CD14-positive monocyte (primary cell): ENCODE measurements around the gene RNF220. TPM values are rescaled to one million over a fixed set of nuclear protein-coding genes. Genes with fewer than 3 reads are reported as not detected.

ENCODE experiments used
- DNase-seq, 3 donors: peaks; one replicate each; pipeline ENCODE4 v3.0.0-alpha.2; 2011 to 2022
- H2AFZ ChIP-seq: 2 replicates; pipeline ENCODE4 v1.6.0; 2012; ENCODE audit warnings: mild to moderate bottlenecking, low read depth, low read length, inconsistent platforms; ENCODE audit not compliant: insufficient read depth, poor library complexity, severe bottlenecking
- H3K27ac ChIP-seq, 2 donors: 1 replicate in 1 of 2; 2 replicates in 1 of 2; pipeline ENCODE4 v1.5.1; 2012 to 2013; ENCODE audit warnings: low read length in 2 of 2, control low read depth in 1 of 2, inconsistent platforms in 1 of 2, low read depth in 1 of 2, mild to moderate bottlenecking in 1 of 2
- H3K27me3 ChIP-seq, 2 donors: one replicate each; pipeline versions ENCODE4 v1.6.0 to v1.6.1; 2011 to 2013; ENCODE audit warnings: low read length in 2 of 2; ENCODE audit not compliant: control insufficient read depth in 2 of 2, insufficient read depth in 2 of 2
- H3K36me3 ChIP-seq, 2 donors: replicated peaks in 1 of 2; 1 replicate in 1 of 2; 2 replicates in 1 of 2; pipeline versions ENCODE4 v1.5.1 to v1.6.1; 2012 to 2013; ENCODE audit warnings: low read length in 2 of 2, control low read depth in 1 of 2, inconsistent platforms in 1 of 2, mild to moderate bottlenecking in 1 of 2; ENCODE audit not compliant: insufficient read depth in 2 of 2, control insufficient read depth in 1 of 2
- H3K4me1 ChIP-seq, 2 donors: 1 replicate in 1 of 2; 2 replicates in 1 of 2; pipeline versions ENCODE4 v1.5.1 to v1.6.1; 2012 to 2013; ENCODE audit warnings: low read length in 2 of 2, control low read depth in 1 of 2, inconsistent platforms in 1 of 2, mild to moderate bottlenecking in 1 of 2, moderate library complexity in 1 of 2; ENCODE audit not compliant: insufficient read depth in 2 of 2, control insufficient read depth in 1 of 2
- H3K4me2 ChIP-seq: replicated peaks from 2 replicates; pipeline ENCODE3; 2012; ENCODE audit warnings: low read length, moderate library complexity, mild to moderate bottlenecking; ENCODE audit not compliant: poor library complexity, severe bottlenecking; ENCODE audit errors: extremely low read depth
- H3K4me3 ChIP-seq, 3 experiments: fragments of 200-600 bp in 1 of 3; sonication (generic) in 1 of 3; replicated peaks in 1 of 3; 1 replicate in 2 of 3; 2 replicates in 1 of 3; pipeline ENCODE4 v1.5.1; 2011 to 2013; ENCODE audit warnings: low read length in 3 of 3, mild to moderate bottlenecking in 3 of 3, control low read depth in 2 of 3, low read depth in 2 of 3, inconsistent platforms in 1 of 3, moderate library complexity in 1 of 3
- H3K79me2 ChIP-seq: 2 replicates; pipeline ENCODE4 v1.6.0; 2012; ENCODE audit warnings: mild to moderate bottlenecking, control low read depth, inconsistent platforms, low read length, moderate library complexity; ENCODE audit not compliant: insufficient read depth
- H3K9ac ChIP-seq: 2 replicates; pipeline ENCODE4 v1.6.0; 2017; ENCODE audit warnings: low read length, mild to moderate bottlenecking; ENCODE audit not compliant: insufficient read depth, poor library complexity, severe bottlenecking
- H3K9me3 ChIP-seq, 2 donors: replicated peaks in 1 of 2; 1 replicate in 1 of 2; 2 replicates in 1 of 2; pipeline versions ENCODE4 v1.5.1 to v1.6.1; 2012 to 2013; ENCODE audit warnings: low read length in 2 of 2, control low read depth in 1 of 2; ENCODE audit not compliant: control insufficient read depth in 1 of 2, insufficient read depth in 1 of 2
- H4K20me1 ChIP-seq: 2 replicates; pipeline ENCODE4 v1.6.0; 2012; ENCODE audit warnings: mild to moderate bottlenecking, low read length, control low read depth, moderate library complexity; ENCODE audit not compliant: insufficient read depth
- H3K27ac Mint-ChIP-seq, 7 donors: one replicate each; pipeline ENCODE4 v1.8.0; 2020; ENCODE audit warnings: mild to moderate bottlenecking in 7 of 7, mixed read lengths in 7 of 7, moderate library complexity in 6 of 7, inconsistent platforms in 2 of 7
- H3K27me3 Mint-ChIP-seq, 3 donors: one replicate each; pipeline ENCODE4 v1.8.0; 2021 to 2022; ENCODE audit warnings: low read depth in 3 of 3, mild to moderate bottlenecking in 3 of 3, mixed read lengths in 3 of 3, moderate library complexity in 3 of 3, inconsistent platforms in 1 of 3
- H3K36me3 Mint-ChIP-seq, 2 donors: one replicate each; pipeline ENCODE4 v1.8.0; 2020; ENCODE audit warnings: mixed read lengths in 2 of 2, inconsistent platforms in 1 of 2, mild to moderate bottlenecking in 1 of 2
- H3K4me1 Mint-ChIP-seq: one replicate; pipeline ENCODE4 v1.8.0; 2020; ENCODE audit warnings: mild to moderate bottlenecking, mixed read lengths
- H3K4me3 Mint-ChIP-seq, 2 donors: one replicate each; pipeline ENCODE4 v1.8.0; 2020; ENCODE audit warnings: mild to moderate bottlenecking in 2 of 2, mixed read lengths in 2 of 2, moderate library complexity in 1 of 2
- H3K9me3 Mint-ChIP-seq, 7 donors: one replicate each; pipeline ENCODE4 v1.8.0; 2020 to 2022; ENCODE audit warnings: mixed read lengths in 7 of 7, mild to moderate bottlenecking in 6 of 7, moderate library complexity in 6 of 7, inconsistent platforms in 2 of 7
- WGBS: methylation state at CpG from one replicate; pipeline ENCODE4 v1.1.5; 2013; ENCODE audit warnings: missing lambda C conversion rate; ENCODE audit not compliant: insufficient coverage; 5-methylcytosine and 5-hydroxymethylcytosine counted together
- intact Hi-C, 2 donors: fragments of 100-400 bp; cut with micrococcal nuclease; formaldehyde crosslinking; loops; one replicate each; pipeline versions ENCODE4 v1.15.0 to v1.15.1; 2023
- polyA plus RNA-seq, 3 donors: library from polyadenylated mRNA; depleted of rRNA in 1 of 3; unstranded in 2 of 3; stranded (reverse) in 1 of 3; fragments of 300-500 nt in 2 of 3; fragments of >200 nt in 1 of 3; fragmentation: Illumina TruSeq in 2 of 3; gene quantifications; 1 replicate in 2 of 3; 2 replicates in 1 of 3; pipeline ENCODE4 v1.2.3, GENCODE V29; 2012 to 2021
- TF ChIP-seq, protein P1 (sequence below): fragments of 200-600 bp; IDR thresholded peaks from one replicate; pipeline ENCODE4 v1.8.0; 2022; ENCODE audit warnings: antibody characterized with exemption, mild to moderate bottlenecking

RNF220 gene
- polyA plus RNA-seq, 3 donors = 39.4 to 133 (median 49.4) TPM

DNA sequence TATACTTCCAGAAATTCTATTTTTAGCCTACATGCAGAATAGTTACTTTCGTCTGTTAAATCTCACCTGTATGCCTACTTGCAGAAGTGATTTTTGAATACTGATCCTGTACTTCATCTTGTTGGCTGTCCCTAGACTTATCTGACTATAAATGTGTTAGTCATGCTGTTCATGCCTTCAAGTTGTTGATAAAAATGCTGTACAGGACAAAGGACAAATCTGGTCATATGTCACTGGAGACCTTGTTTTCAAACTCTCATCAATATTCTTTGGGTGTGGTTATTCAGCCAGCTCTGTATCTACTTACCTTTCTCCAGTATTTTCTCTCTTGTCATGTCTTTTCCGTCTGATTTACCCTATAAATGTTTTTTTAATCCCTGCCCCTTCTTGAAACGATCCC is 132.9 kb downstream of the RNF220 start:
- H3K4me1 Mint-ChIP-seq = peaks cover 5% of the 10 kb centered on the region
- intact Hi-C loops = no loop called here
- no peak overlapping the region for H3K27ac Mint-ChIP-seq
- H3K27me3 Mint-ChIP-seq = peaks cover 0 to 3% (median 0%) of the 10 kb centered on the region in 3 donors
- Histone ChIP-seq H3K4me2 (no peak overlapping the region), H3K9ac (no peak overlapping the region), H3K4me3 (no peak overlapping the region), H4K20me1 (no peaks in the 10 kb centered on the region), H3K79me2 (no peaks in the 10 kb centered on the region), H3K9me3 (no peaks in the 10 kb centered on the region), H3K27ac (no peak overlapping the region), H3K27me3 (no peaks in the 10 kb centered on the region), H2AFZ (no peak overlapping the region), H3K4me1 (peaks cover 7% of the 10 kb centered on the region in 2 donors), H3K36me3 (no peaks in the 10 kb centered on the region)
- no peak for DNase-seq
- H3K36me3 Mint-ChIP-seq = no peaks in the 10 kb centered on the region
- H3K9me3 Mint-ChIP-seq = peaks cover 0 to 2% (median 0%) of the 10 kb centered on the region in 7 donors
- 100% methylated on average over 1 of the region's 3 CpGs for WGBS
- TF ChIP-seq, protein P1, sequence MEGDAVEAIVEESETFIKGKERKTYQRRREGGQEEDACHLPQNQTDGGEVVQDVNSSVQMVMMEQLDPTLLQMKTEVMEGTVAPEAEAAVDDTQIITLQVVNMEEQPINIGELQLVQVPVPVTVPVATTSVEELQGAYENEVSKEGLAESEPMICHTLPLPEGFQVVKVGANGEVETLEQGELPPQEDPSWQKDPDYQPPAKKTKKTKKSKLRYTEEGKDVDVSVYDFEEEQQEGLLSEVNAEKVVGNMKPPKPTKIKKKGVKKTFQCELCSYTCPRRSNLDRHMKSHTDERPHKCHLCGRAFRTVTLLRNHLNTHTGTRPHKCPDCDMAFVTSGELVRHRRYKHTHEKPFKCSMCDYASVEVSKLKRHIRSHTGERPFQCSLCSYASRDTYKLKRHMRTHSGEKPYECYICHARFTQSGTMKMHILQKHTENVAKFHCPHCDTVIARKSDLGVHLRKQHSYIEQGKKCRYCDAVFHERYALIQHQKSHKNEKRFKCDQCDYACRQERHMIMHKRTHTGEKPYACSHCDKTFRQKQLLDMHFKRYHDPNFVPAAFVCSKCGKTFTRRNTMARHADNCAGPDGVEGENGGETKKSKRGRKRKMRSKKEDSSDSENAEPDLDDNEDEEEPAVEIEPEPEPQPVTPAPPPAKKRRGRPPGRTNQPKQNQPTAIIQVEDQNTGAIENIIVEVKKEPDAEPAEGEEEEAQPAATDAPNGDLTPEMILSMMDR = no peak
- no peak overlapping the region for H3K4me3 Mint-ChIP-seq

DNA sequence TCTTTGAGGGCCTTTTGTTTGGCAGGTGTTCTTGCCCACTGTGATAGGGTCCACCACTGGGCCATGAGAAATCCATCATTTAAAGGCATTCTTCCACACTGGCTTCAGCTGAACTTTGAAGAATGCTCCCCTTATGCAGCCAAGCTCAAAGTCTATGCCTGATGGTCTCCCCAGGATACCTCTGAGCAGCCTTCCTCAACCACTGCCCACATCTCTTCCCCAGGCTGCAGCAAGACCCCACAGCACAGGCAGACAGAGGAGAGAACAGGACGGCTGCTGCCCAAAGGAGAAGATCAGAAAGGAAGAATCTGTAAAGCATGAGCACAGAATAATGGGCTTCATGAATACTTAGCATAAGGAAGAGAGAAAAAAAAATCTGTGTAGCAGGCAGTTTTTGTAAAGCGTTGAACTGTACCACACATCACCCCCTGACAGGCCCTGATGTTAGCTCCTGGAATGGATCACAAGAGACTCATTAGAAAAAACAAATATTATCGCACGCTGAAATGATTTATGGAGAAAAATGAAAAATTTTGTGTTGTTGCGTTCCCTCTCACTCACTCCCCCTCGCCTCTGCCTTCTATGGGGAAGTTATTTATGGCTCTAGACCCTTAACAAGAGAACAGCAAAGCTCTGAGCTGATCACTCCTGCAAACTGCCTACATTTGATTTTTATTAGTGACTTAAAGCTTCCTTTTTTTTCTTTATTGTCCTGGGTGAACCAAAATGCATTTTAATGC is 135.1 kb downstream of the RNF220 start:
- Mint-ChIP-seq H3K9me3 (peaks cover 0 to 2% (median 0%) of the 10 kb centered on the region in 7 donors), H3K4me1 (peaks cover 15% of the 10 kb centered on the region), H3K27ac (no peak overlapping the region), H3K36me3 (no peaks in the 10 kb centered on the region), H3K4me3 (no peak overlapping the region), H3K27me3 (peaks cover 0 to 4% (median 0%) of the 10 kb centered on the region in 3 donors)
- no peak overlapping the region for H3K4me2 ChIP-seq
- no peak for DNase-seq
- H3K27me3 ChIP-seq = no peaks in the 10 kb centered on the region
- WGBS = 83% methylated on average over 1 of the region's 6 CpGs
- no peaks in the 10 kb centered on the region for H4K20me1 ChIP-seq
- TF ChIP-seq, protein P1 = no peak
- H3K27ac ChIP-seq = no peak overlapping the region
- peaks cover 16 to 18% of the 10 kb centered on the region in 2 donors for H3K4me1 ChIP-seq
- no peak overlapping the region for H3K4me3 ChIP-seq
- H3K9me3 ChIP-seq = no peaks in the 10 kb centered on the region
- H3K9ac ChIP-seq = no peak overlapping the region
- H3K36me3 ChIP-seq = no peaks in the 10 kb centered on the region
- intact Hi-C loops = no loop called here
- no peak overlapping the region for H2AFZ ChIP-seq
- H3K79me2 ChIP-seq = no peaks in the 10 kb centered on the region
